ENCODE results near the gene LRRC63.

DNA sequence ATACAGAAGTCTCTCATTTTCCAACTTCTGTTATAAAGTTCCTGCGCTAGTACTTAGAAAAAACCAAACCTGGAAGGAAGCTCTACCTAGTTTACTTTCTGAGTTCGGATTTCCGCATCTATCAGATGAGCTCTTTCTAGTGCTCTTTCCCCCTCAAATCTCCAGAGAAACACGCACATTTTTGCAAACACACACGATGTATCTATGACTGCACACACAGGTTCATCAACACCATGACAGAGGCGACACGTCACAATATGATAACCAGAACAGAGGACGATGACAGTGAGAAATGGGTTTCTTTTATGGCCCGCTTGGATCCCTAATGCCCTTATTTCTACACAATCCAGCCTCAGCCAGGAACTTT lies 629 bp upstream of the LRRC63 start:
- TF ChIP-seq, protein P1, sequence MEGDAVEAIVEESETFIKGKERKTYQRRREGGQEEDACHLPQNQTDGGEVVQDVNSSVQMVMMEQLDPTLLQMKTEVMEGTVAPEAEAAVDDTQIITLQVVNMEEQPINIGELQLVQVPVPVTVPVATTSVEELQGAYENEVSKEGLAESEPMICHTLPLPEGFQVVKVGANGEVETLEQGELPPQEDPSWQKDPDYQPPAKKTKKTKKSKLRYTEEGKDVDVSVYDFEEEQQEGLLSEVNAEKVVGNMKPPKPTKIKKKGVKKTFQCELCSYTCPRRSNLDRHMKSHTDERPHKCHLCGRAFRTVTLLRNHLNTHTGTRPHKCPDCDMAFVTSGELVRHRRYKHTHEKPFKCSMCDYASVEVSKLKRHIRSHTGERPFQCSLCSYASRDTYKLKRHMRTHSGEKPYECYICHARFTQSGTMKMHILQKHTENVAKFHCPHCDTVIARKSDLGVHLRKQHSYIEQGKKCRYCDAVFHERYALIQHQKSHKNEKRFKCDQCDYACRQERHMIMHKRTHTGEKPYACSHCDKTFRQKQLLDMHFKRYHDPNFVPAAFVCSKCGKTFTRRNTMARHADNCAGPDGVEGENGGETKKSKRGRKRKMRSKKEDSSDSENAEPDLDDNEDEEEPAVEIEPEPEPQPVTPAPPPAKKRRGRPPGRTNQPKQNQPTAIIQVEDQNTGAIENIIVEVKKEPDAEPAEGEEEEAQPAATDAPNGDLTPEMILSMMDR (conservative IDR thresholded peaks at IDR 0.05; ENCODE audit: low read depth, low read length): no peak
- no peak for TF ChIP-seq EZH2 (IDR thresholded peaks at IDR 0.05; ENCODE audit: borderline replicate concordance, low read depth, low read length, poor library complexity, severe bottlenecking)

Measured in A673 (cell line).